ENCODE data around the gene NUCB1. TPM values are rescaled to one million over a fixed set of nuclear protein-coding genes. Genes with fewer than 3 reads are reported as not detected.
A peak's percentile ranks its signal among the peaks of the same experiment; 100 is the strongest.
"Not testable (repeated sequence)": the region's sequence is repeated elsewhere in the genome, so short reads cannot be mapped to it uniquely, and the experiment has no call there.

The NUCB1 gene
- total RNA-seq, 1 experiment from 2014 or later: 153 TPM

DNA sequence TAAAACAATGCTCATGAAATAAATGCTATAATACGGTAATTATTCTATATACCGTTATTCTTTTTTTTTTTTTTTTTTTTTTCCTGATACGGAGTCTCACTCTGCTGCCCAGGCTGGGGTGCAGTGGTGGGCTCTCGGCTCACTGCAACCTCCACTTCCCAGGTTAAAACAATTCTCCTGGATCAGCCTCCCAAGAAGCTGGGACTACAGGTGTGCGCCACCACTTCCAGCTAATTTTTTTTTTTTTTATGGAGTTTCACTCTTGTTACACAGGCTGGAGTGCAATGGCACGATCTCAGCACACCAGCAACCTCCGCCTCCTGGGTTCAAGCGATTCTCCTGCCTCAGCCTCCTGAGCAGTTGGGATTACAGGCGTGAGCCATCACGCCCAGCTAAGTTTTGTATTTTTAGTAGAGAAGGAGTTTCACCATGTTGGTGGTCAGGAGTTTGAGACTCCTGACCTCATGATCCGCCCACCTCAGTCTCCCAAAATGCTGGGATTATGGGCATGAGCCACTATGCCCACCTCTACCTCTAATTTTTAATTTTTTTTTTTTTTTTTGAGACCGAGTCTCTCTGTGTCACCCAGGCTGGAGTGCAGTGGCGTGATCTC, 21.0 kb upstream of the NUCB1 start:
- H3K27me3 Mint-ChIP-seq (ENCODE audit: low read depth): no peaks in the 10 kb centered on the region
- ATAC-seq (no peak), DNase-seq (ENCODE audit: low spot score) (no peak)
- POLR2A ChIA-PET: interaction anchor here (0.7 to 1.6 kb wide), 2 partner anchors 21 to 85 kb away, joined by 3 to 5 read pairs; partner anchors contain the start of gene NUCB1
- CTCF ChIA-PET: interaction anchor here (1.0 to 3.2 kb wide), 2 partner anchors 84 to 91 kb away, joined by 4 to 21 read pairs; no protein-coding TSS in a partner anchor
- H3K9me3 Mint-ChIP-seq: no peaks in the 10 kb centered on the region
- no peak overlapping the region for H3K4me3 Mint-ChIP-seq
- H3K27ac Mint-ChIP-seq: no peak overlapping the region
- H3K36me3 Mint-ChIP-seq: peaks cover 13% of the 10 kb centered on the region
- H3K4me1 Mint-ChIP-seq: peaks cover 20% of the 10 kb centered on the region
- TF ChIP-seq ZNF263 (CRISPR knock-in tag; IDR thresholded peaks at IDR 0.05; ENCODE audit: low read depth) (no peak), FOXK1 (CRISPR knock-in tag; IDR thresholded peaks at IDR 0.05) (no peak)
- TF ChIP-seq, protein P1, sequence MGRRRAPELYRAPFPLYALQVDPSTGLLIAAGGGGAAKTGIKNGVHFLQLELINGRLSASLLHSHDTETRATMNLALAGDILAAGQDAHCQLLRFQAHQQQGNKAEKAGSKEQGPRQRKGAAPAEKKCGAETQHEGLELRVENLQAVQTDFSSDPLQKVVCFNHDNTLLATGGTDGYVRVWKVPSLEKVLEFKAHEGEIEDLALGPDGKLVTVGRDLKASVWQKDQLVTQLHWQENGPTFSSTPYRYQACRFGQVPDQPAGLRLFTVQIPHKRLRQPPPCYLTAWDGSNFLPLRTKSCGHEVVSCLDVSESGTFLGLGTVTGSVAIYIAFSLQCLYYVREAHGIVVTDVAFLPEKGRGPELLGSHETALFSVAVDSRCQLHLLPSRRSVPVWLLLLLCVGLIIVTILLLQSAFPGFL (CRISPR knock-in tag; IDR thresholded peaks at IDR 0.05; ENCODE audit: borderline replicate concordance): no peak
- TF ChIP-seq, protein P2, sequence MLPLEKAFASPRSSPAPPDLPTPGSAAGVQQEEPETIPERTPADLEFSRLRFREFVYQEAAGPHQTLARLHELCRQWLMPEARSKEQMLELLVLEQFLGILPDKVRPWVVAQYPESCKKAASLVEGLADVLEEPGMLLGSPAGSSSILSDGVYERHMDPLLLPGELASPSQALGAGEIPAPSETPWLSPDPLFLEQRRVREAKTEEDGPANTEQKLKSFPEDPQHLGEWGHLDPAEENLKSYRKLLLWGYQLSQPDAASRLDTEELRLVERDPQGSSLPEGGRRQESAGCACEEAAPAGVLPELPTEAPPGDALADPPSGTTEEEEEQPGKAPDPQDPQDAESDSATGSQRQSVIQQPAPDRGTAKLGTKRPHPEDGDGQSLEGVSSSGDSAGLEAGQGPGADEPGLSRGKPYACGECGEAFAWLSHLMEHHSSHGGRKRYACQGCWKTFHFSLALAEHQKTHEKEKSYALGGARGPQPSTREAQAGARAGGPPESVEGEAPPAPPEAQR (CRISPR knock-in tag; IDR thresholded peaks at IDR 0.05): no peak

DNA sequence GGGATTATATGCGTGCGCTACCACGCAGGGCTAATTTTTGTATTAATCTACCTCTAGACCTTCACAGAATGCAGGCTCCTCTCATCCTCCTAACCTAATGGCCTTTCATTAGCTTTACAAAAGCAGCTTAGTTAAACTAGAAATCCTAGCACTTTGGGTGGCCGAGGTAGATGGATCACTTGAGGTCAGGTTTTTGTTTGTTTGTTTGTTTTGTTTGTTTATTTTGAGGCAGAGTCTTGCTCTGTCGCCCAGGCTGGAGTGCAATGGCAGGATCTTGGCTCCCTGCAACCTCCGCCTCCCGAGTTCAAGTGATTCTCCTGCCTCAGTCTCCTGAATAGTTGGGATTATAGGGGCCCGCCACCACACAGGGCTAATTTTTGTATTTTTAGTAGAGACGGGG, 20.4 kb upstream of the NUCB1 start:
- H3K9me3 Mint-ChIP-seq; H3K27me3 Mint-ChIP-seq (ENCODE audit: low read depth); DNase-seq (ENCODE audit: low spot score); H3K36me3 Mint-ChIP-seq; H3K4me3 Mint-ChIP-seq: not testable (repeated sequence)
- H3K4me1 Mint-ChIP-seq: peaks cover 16% of the 10 kb centered on the region
- H3K27ac Mint-ChIP-seq: peak overlapping the region; percentile 78
- ATAC-seq: peak; percentile 7; the same call in 1 of the 2 replicates
- TF ChIP-seq, protein P3, sequence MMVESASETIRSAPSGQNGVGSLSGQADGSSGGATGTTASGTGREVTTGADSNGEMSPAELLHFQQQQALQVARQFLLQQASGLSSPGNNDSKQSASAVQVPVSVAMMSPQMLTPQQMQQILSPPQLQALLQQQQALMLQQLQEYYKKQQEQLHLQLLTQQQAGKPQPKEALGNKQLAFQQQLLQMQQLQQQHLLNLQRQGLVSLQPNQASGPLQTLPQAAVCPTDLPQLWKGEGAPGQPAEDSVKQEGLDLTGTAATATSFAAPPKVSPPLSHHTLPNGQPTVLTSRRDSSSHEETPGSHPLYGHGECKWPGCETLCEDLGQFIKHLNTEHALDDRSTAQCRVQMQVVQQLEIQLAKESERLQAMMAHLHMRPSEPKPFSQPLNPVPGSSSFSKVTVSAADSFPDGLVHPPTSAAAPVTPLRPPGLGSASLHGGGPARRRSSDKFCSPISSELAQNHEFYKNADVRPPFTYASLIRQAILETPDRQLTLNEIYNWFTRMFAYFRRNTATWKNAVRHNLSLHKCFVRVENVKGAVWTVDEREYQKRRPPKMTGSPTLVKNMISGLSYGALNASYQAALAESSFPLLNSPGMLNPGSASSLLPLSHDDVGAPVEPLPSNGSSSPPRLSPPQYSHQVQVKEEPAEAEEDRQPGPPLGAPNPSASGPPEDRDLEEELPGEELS (CRISPR knock-in tag; IDR thresholded peaks at IDR 0.05): peak; percentile 77; the same call in 1 of the 2 replicates
- TF ChIP-seq ZNF121 (CRISPR knock-in tag; IDR thresholded peaks at IDR 0.05): 0 out of 2 replicates have a peak, but pooled peaks have one; percentile 33
- POLR2A ChIA-PET: interaction anchor here (0.7 to 1.6 kb wide), 2 partner anchors 20 to 84 kb away, joined by 5 read pairs; partner anchors contain the start of gene NUCB1
- CTCF ChIA-PET: interaction anchor here (1.0 to 3.2 kb wide), 2 partner anchors 84 to 91 kb away, joined by 4 to 21 read pairs; no protein-coding TSS in a partner anchor

DNA sequence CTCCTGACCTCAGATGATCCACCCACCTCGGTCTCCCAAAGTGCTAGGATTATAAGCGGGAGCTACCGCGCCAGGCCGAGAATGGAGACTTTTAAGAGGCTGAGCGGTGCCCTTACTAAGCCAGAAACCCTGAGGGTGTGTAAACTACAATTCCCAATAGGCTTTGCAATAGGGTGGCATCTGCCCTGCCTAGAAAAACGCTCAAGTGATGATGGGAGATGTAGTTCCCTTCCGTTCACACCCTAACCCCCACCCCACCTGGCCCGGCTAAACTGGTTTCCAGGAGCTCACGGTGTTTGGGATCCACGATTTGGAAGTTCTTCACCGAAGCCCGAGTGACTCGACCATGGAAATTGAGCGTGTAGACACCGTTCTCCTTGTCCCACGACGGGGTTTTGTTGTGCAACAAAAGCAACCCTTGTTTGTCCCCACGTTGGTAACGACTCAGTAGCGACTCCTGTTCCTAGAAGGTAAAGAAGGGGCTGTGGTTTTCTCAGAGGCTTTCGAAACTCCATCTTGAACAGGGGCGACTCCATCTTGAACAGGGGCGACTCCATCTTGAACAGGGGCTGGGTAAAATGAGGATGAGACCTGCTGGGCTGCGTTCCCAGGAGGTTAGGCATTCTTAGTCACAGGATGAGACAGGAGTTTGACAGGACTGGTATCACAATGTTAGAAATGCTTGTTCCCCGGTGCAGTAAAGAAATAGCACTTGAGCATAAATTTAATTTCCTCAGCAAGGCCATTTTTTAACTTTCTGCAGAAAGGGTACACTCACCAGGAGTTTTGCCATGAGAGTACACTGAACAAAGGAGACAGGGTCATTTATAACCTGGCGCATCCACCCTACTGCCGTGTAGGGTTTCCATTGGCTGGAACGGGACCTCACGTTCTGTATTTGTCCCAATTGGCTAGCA, 18.1 kb upstream of the NUCB1 start:
- peak; percentile 73 for DNase-seq (ENCODE audit: low spot score)
- ATAC-seq: peak; percentile 89
- no peaks in the 10 kb centered on the region for H3K27me3 Mint-ChIP-seq (ENCODE audit: low read depth)
- H3K36me3 Mint-ChIP-seq: no peaks in the 10 kb centered on the region
- peaks cover 19% of the 10 kb centered on the region for H3K4me1 Mint-ChIP-seq
- H3K4me3 Mint-ChIP-seq: no peak overlapping the region
- ChIA-PET POLR2A (interaction anchor here (0.6 to 2.6 kb wide), 3 partner anchors 10 to 17 kb away, joined by 3 to 12 read pairs (median 7); partner anchors contain the start of genes PPP1R15A and TULP2), CTCF (interaction anchor here (0.5 to 3.2 kb wide), 10 partner anchors 10 to 216 kb away, joined by 3 to 21 read pairs (median 4); partner anchors contain the start of genes GYS1, PPP1R15A and RUVBL2)
- H3K27ac Mint-ChIP-seq: no peak overlapping the region; the same call in 1 of the 2 replicates
- H3K9me3 Mint-ChIP-seq: no peaks in the 10 kb centered on the region
- TF ChIP-seq FOXJ3 (CRISPR knock-in tag; IDR thresholded peaks at IDR 0.05; ENCODE audit: borderline replicate concordance): no peak
- TF ChIP-seq JUN (CRISPR knock-in tag; IDR thresholded peaks at IDR 0.05): no peak
- TF ChIP-seq, protein P4, sequence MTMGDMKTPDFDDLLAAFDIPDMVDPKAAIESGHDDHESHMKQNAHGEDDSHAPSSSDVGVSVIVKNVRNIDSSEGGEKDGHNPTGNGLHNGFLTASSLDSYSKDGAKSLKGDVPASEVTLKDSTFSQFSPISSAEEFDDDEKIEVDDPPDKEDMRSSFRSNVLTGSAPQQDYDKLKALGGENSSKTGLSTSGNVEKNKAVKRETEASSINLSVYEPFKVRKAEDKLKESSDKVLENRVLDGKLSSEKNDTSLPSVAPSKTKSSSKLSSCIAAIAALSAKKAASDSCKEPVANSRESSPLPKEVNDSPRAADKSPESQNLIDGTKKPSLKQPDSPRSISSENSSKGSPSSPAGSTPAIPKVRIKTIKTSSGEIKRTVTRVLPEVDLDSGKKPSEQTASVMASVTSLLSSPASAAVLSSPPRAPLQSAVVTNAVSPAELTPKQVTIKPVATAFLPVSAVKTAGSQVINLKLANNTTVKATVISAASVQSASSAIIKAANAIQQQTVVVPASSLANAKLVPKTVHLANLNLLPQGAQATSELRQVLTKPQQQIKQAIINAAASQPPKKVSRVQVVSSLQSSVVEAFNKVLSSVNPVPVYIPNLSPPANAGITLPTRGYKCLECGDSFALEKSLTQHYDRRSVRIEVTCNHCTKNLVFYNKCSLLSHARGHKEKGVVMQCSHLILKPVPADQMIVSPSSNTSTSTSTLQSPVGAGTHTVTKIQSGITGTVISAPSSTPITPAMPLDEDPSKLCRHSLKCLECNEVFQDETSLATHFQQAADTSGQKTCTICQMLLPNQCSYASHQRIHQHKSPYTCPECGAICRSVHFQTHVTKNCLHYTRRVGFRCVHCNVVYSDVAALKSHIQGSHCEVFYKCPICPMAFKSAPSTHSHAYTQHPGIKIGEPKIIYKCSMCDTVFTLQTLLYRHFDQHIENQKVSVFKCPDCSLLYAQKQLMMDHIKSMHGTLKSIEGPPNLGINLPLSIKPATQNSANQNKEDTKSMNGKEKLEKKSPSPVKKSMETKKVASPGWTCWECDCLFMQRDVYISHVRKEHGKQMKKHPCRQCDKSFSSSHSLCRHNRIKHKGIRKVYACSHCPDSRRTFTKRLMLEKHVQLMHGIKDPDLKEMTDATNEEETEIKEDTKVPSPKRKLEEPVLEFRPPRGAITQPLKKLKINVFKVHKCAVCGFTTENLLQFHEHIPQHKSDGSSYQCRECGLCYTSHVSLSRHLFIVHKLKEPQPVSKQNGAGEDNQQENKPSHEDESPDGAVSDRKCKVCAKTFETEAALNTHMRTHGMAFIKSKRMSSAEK (CRISPR knock-in tag; IDR thresholded peaks at IDR 0.05; ENCODE audit: borderline replicate concordance): peak; percentile 97
- TF ChIP-seq, protein P5, sequence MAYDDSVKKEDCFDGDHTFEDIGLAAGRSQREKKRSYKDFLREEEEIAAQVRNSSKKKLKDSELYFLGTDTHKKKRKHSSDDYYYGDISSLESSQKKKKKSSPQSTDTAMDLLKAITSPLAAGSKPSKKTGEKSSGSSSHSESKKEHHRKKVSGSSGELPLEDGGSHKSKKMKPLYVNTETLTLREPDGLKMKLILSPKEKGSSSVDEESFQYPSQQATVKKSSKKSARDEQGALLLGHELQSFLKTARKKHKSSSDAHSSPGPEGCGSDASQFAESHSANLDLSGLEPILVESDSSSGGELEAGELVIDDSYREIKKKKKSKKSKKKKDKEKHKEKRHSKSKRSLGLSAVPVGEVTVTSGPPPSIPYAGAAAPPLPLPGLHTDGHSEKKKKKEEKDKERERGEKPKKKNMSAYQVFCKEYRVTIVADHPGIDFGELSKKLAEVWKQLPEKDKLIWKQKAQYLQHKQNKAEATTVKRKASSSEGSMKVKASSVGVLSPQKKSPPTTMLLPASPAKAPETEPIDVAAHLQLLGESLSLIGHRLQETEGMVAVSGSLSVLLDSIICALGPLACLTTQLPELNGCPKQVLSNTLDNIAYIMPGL (CRISPR knock-in tag; IDR thresholded peaks at IDR 0.05): no peak
- TF ChIP-seq, protein P2 (CRISPR knock-in tag; IDR thresholded peaks at IDR 0.05): peak; percentile 100
- no peak for TF ChIP-seq NR2C2 (CRISPR knock-in tag; IDR thresholded peaks at IDR 0.05)

All from WTC11 (cell line).